Muscle of back (tissue), 11 donors: ENCODE results near the gene ESRRB. TPM values are rescaled to one million over a fixed set of nuclear protein-coding genes. Genes with fewer than 3 reads are reported as not detected.

Experiments
- DNase-seq, 3 donors: peaks; one replicate each; pipeline versions ENCODE4 v3.0.0 to v3.0.0-alpha.2; 2013
- polyA plus RNA-seq, 10 donors: library from polyadenylated mRNA; unstranded; fragments of 120-200 nt; gene quantifications; one replicate each; pipeline ENCODE4 v1.2.1, GENCODE V29; 2013; ENCODE audit not compliant: insufficient read length in 10 of 10

Gene ESRRB
- polyA plus RNA-seq, 10 donors: 2.1 to 4.8 (median 3.2) TPM

- no peak for DNase-seq
Observed at GRCh38 chr14:76396714-76397187, 20.8 kb downstream of the ESRRB start.

GRCh38 chr14:76405627-76406026, 29.7 kb downstream of the ESRRB start:
- DNase-seq: no peak

DNA sequence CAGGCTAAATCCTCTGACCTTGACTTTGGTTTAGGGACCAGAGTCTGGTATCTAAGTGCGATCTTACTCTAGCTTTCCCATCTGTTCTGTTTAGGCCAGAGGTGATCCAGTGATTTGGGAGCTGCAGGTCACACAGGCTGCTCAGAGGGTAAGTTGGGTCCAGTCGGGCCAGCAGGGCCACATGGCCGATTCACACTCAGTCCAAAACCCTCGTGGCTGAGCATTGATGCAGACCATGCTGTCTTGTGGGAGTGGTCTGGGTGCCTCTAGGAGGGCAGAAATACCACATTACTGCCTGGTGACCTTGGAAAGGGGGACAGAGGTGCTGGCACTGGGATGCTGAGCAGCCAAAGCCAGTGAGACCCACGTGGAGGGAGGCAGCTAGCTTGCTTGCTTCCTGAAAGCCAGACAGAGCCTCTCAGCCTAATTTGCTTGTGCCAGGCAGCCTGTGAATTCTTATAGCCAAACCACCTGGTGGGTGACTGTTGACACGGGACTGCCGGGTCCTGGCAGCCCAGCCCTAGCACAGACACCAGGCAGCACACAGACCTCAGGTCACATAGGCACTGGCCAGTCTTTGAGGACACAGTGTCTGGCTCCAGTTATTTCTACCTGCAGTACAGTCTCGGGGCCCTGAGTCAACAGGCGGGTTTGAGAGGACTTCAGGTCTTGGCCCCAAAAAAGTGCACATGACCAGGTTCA, 31.7 kb downstream of the ESRRB start:
- DNase-seq: no peak

DNA sequence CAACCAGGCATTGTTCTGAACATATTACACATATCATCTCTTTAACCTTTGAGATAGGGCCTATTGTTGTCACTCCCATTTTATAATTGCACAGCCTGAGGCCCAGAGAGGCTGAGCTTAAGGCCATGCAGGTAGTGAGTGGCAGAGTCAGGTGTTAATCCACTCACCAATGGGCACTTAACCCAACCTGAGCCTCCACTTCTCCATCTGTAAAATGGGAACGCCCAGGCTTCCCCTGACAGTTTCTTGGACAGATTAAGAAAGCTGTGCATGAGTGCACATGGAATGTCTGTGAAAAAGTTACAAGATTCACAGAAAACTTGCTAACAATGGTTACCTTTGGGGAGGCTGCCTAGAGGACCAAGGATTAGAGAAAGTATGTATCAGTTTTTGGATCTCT, 32.9 kb downstream of the ESRRB start:
- DNase-seq: no peak

DNA sequence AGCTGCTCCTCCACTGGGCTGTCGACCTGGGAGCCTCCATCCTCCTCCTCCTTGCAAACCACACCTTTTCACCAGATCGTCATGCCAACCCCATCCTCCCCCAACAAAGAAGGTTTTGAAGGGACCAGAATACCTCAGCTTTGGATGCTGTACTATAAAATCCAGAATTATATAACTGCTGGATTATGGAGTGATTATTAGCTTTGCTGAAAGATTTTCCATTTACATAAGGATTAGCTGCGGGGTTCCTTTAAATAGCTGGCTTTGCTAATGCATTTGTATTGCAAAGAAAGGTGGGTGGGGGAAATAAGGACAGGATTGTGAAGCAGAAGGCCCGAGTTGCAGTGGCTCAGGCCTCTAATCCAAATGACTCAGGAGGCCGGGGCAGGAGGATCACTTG, 36.6 kb downstream of the ESRRB start:
- DNase-seq: no peak

DNA sequence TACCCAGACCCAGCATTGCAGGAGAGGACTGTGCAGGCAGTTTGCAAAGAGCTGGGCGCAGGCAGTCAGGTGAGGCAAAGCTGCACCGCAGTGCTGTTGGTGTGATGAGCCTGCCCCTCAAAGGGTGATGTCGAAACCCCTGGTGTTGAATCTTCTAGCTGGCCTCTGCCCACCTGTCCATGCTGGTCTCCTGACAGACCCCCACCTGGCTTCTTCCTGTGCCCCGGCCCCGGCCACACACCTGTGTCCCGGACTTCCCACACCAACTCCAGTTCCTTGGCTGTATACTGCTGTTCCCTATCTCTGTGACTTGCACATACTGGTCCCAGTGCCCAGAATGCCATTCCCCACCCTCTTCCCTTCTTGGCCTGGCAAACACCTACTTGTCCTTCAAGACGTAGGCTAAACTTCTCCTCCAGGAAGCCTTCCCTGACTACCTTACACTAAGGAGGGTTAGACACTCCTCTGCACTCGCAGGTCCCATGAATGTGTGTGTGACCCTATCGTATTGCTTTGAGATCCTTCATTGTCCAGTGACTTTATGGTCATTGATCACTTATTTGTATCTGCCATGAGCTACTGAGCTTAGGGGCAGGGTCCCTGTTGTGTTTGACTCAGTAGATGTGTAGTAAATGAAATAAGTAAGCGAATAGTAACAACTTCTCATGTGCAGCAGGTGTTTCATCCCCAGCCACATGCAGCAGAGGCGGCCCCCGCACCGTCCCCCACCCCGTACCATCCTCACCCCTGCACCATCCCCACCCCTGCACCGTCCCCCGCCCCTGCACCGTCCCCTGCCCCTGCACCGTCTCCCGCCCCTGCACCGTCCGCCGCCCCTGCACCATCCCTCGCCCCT, 37.4 kb downstream of the ESRRB start:
- no peak for DNase-seq

DNA sequence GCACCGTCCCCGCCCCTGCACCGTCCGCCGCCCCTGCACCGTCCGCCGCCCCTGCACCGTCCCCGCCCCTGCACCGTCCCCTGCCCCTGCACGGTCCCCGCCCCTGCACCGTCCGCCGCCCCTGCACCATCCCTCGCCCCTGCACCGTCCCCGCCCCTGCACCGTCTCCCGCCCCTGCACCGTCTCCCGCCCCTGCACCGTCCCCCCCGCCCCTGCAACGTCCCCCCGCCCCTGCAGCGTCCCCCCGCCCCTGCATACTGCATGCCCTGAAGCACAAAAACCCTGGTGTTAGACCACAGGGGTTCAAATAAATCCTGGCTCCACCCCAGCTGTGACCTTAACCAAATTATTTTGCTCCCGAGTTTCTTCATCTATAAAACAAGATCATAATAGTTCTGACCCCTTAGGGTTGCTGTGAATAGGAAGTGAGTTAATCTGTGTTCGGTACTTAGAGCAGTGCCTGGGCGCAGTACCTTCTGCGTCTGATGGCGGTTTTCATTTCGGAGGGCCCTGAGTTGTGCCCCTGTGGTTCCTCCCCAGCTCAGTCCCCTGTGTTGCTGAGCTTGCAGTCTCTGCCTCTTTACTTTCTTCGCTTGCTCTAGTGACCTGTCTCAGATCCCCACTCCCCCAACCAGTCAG, 38.1 kb downstream of the ESRRB start:
- DNase-seq: no peak

- DNase-seq: no peak
Observed at GRCh38 chr14:76419399-76419798, 43.5 kb downstream of the ESRRB start.

DNA sequence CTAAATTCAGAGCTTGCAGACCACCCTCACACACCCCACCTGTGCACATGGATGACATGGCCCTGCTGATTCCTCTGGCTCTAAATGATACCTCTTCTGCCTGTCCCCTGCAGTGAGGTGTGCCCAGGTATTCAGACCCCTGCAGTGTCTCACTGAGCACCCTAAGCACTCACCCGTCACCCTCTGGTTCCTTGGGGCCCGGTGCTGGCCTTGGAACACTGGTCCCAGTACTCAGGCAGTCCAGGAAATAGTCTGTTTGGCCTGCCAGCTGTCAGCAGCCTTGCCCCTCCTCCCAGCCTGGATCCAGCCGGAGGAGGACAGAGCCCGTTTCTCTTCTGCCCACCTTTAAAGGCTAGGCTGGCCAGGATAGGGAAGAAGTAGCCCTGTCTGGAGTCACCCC, 44.9 kb downstream of the ESRRB start:
- DNase-seq: no peak

DNA sequence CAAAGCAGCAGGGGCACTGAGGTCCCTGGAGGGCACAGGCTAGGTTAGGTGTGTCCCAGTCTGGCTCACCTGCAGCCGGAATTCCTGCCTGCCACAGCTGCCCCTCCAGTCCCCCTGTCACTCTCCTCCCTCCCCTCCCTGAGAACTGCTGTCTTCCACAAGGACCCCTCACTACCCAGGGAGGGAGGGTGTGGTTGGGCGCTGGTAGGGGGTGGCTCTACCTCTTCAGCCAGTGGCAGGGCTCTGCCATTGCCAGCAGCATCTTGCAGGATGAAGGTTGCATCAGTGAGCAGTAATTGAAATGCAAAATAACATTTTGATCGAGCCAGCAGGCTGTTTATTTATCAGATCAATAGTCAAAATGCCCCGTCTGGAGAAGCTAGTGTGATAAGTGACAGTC, 45.7 kb downstream of the ESRRB start:
- DNase-seq: no peak

DNA sequence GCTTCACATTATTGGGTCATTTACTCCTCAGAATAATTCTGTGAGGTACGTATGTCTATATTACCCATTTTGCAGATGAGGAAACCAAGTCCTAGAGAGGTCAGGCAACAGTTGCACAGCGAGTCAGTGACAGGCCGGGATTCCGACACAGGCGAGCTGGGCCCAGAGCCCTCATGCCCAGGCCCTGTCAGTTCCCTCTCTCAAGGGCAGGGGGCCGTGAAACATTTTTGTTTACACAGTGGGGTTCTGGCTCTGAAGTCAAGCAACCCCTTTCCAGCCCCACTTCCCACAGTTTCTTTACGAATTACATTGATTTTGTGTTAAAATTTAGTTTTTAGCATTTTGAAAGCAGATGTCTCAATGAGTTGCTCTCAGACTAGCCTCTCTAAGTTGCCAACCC, 46.7 kb downstream of the ESRRB start:
- DNase-seq: no peak

- DNase-seq: no peak
Observed at GRCh38 chr14:76423534-76423933, 47.6 kb downstream of the ESRRB start.

- DNase-seq: no peak
Observed at GRCh38 chr14:76424359-76424758, 48.4 kb downstream of the ESRRB start.

DNA sequence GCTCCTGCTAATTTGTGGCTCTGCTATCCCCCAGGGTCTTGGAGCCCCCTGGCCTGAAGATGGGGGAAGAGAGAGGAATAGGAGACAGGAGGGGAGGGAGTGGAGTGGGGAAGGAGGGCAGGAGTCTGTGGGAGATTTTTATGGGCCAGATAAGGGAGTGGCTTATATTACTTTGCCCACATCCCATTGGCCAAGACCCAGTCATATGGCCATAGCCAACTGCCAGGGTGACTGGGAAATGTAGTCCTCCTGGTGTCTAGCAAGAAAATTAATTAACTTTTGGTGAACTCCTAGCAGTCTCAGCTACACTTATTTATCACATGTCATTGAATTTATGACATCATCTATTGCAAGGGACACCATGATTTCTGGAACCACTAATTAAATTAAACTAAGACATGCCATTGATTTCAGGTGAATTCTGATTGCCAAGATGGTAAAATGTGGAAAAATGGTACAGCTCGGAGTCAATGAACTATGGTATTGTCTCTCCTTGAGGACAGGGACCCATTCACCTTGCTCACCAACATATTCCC, 50.3 kb downstream of the ESRRB start:
- DNase-seq: no peak

DNA sequence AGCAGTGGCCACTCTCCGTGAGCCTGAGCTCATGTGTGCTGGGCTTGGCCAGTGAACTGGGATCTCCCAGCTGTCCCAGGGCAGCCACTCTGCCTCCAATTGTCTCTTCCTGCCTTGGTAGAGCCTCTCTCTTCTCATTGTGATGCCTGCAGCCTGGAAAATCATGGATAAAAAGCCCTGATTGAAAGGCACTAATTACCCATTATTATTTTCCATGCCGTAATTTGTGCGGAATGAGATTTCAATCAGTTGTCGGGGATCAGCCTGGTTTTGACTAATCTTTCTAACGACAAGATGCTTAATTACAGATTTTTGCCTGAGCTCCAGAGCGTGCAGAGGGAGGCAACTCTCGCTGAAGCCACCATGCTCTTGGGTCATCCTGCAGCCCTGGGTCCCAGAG, 52.7 kb downstream of the ESRRB start:
- DNase-seq: no peak

DNA sequence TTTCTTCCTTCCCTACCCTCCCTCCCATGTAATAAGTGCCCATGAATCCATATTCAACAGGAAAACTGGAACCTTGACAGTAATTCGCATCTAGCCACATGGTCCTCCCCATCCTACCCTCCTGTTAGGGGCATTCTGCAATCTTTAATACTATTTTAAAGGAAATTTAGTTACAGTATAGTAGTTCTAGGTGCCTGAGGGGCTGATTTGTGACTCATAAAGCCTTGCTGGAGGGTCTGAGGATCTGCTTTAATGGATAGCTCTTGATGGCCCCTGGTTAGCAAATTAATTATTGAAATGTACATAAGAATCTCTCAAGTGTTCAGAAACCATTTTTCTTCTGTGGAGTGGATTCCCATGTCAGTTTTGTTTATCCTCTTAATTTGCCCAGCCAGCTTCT, 54.1 kb downstream of the ESRRB start:
- DNase-seq: no peak

DNA sequence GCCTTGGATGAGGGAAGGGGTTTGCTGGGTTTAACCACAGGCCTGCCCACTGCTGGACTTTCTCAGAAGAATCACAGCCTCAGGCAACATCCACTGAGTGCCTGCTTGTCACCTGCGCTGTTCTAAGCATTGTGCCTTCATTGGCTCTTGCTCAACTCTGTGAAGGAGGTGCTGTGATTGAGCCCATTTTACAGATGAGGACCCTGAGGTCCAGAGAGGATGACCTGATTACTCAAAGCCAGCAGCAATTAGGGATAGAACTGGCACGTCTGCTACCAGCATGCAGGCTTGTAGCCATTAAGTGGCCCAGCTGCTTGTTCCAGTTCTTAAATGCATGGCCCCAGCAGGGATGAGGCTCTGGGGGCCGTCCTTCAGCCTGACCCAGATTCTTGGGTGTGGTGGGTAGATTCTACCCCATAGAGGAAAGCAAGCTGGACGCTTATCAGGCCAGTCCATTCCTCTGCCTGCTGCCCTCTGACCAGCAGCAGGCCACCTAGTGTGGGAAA, 54.6 kb downstream of the ESRRB start:
- DNase-seq: no peak

- DNase-seq: no peak
Observed at GRCh38 chr14:76431538-76431937, 55.6 kb downstream of the ESRRB start.

DNA sequence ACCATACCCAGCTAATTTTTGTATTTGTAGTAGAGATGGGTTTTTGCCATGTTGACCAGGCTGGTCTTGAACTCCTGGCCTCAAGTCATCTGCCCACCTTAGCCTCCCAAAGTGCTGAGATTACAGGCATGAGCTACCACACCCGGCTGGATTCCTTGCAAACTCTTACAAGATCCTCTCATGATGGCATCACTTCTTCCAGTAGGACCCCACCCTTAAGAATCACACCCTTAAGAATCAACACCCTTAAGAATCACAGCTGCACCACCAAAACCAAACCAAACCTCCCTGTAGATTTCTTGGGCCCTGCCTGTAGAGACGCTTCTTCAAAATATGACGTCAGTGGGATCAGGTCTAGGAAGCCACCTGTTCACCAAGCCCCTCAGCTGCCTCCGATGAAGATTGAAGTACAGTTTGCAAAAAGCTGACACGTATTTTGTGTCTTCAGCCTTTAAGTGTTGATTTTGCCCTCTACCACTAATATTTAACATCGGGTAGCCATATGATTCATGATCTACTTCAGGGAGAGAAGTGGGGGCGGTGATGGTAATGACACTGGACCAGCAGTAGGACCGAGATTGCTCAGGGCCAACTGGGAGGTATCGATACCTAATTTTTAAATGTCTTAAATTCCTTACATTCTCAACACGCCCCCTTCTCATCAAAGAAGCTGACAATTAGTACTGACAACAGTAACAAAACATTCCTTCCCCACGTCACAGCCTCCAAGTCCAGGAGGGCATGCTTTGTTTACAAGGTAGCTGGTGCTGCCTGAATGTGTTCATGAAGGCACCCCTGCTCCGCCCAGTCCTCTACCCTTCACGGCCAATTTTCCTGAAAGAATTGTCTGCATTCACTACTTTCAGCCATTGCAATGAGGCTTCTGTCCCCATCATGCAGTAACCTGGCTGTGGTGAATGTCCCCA, 57.2 kb downstream of the ESRRB start:
- DNase-seq: no peak

GRCh38 chr14:76434220-76434619, 58.3 kb downstream of the ESRRB start:
- peak in 1 of 3 donors; percentile 10 for DNase-seq

GRCh38 chr14:76439237-76439775, 63.4 kb downstream of the ESRRB start:
- DNase-seq: no peak
